ENCODE data around the gene GRN. TPM values are rescaled to one million over a fixed set of nuclear protein-coding genes. Genes with fewer than 3 reads are reported as not detected.
"Not testable (repeated sequence)": the region's sequence is repeated elsewhere in the genome, so short reads cannot be mapped to it uniquely, and the experiment has no call there.

GRN gene
- total and polyA plus RNA-seq, 11 donors = 44.6 to 451 (median 185) TPM

GRCh38 chr17:44362459-44362948 is 17.4 kb downstream of the GRN start:
- Histone ChIP-seq H3K27me3 (peaks cover 0 to 17% (median 0%) of the 10 kb centered on the region in 9 donors), H3K27ac (no peak overlapping the region), H3K4me1 (peaks cover 0 to 23% (median 14%) of the 10 kb centered on the region in 12 donors), H3K9me3 (no peaks in the 10 kb centered on the region), H3K36me3 (no peaks in the 10 kb centered on the region), H3K4me3 (peak overlapping the region in 11 of 12 donors; percentile 55 to 83 (median 68))
- 20 to 36% (median 27%) methylated on average over 6 to 11 of the region's 11 CpGs for WGBS, 4 donors
- TF ChIP-seq POLR2A (IDR thresholded peaks at IDR 0.05) (no peak), CTCF (IDR thresholded peaks at IDR 0.05) (no peak)
- no peak for DNase-seq
- intact Hi-C loops (cut with DNase I) = no loop called here
- peak in 1 of 4 donors; percentile 40 for ATAC-seq

- peak in 3 of 4 donors; percentile 15 to 60 (median 31) for ATAC-seq
- WGBS, 4 donors = 0 to 7% (median 1%) methylated on average over 6 to 45 of the region's 45 CpGs
- TF ChIP-seq CTCF (IDR thresholded peaks at IDR 0.05) (no peak), POLR2A (IDR thresholded peaks at IDR 0.05) (no peak)
- no peaks in the 10 kb centered on the region for H3K36me3 ChIP-seq
- peaks cover 0 to 17% (median 0%) of the 10 kb centered on the region in 9 donors for H3K27me3 ChIP-seq
- DNase-seq = no peak
- H3K4me1 ChIP-seq = peaks cover 0 to 23% (median 14%) of the 10 kb centered on the region in 12 donors
- no peaks in the 10 kb centered on the region for H3K9me3 ChIP-seq
- peak overlapping the region; percentile 42 to 83 (median 68) for H3K4me3 ChIP-seq
- H3K27ac ChIP-seq = peak overlapping the region in 4 of 12 donors; percentile 23 to 62 (median 39)
- intact Hi-C loops (cut with DNase I) = no loop called here
These were observed 18.0 kb downstream of the GRN start for GRCh38 chr17:44362949-44363612.

- TF ChIP-seq CTCF (IDR thresholded peaks at IDR 0.05) = peak; percentile 27 to 97 (median 80)
- no peak for TF ChIP-seq POLR2A (IDR thresholded peaks at IDR 0.05)
- intact Hi-C loops (cut with DNase I) = no loop called here
- Histone ChIP-seq H3K27ac (peak within 1 kb of the TSS in 4 of 12 donors; percentile 23 to 62 (median 39)), H3K27me3 (peaks cover 0 to 17% (median 0%) of the 10 kb centered on the region in 9 donors), H3K9me3 (no peaks in the 10 kb centered on the region), H3K36me3 (no peaks in the 10 kb centered on the region), H3K4me3 (peak within 1 kb of the TSS; percentile 42 to 83 (median 68)), H3K4me1 (peaks cover 0 to 23% (median 14%) of the 10 kb centered on the region in 12 donors)
- peak in 3 of 4 donors; percentile 57 to 87 (median 79) for ATAC-seq
- 0 to 2% (median 1%) methylated on average over 4 to 63 of the region's 63 CpGs for WGBS, 4 donors
- peak; percentile 48 to 81 (median 61) for DNase-seq
These were observed 18.6 kb downstream of the GRN start, which contains the start of gene FAM171A2 for GRCh38 chr17:44363613-44364159. TSS of gene FAM171A2 (minus strand) at chr17:44363853. CDS start at chr17:44363714, 139 bp downstream.

GRCh38 chr17:44365051-44365450 is 19.9 kb downstream of the GRN start:
- H3K36me3 ChIP-seq; ATAC-seq; H3K9me3 ChIP-seq; intact Hi-C loops (cut with DNase I); DNase-seq; H3K4me3 ChIP-seq; H3K27ac ChIP-seq: not testable (repeated sequence)
- H3K27me3 ChIP-seq = peaks cover 0 to 22% (median 0%) of the 10 kb centered on the region in 9 donors
- peaks cover 0 to 23% (median 14%) of the 10 kb centered on the region in 12 donors for H3K4me1 ChIP-seq
- 89 to 95% (median 91%) methylated on average over 5 of the region's 5 CpGs for WGBS, 4 donors
